Duodenal mucosa (tissue), 2 donors: ENCODE data around the gene MOSMO.
"Not testable (repeated sequence)": the region's sequence is repeated elsewhere in the genome, so short reads cannot be mapped to it uniquely, and the experiment has no call there.

Source experiments
- H3K27ac ChIP-seq: one replicate; pipeline ENCODE4 v1.7.0; 2013; ENCODE audit warnings: low read depth, low read length
- H3K27me3 ChIP-seq, 2 donors: one replicate each; pipeline ENCODE4 v1.7.0; 2013; ENCODE audit warnings: low read length in 2 of 2, control low read depth in 1 of 2; ENCODE audit not compliant: insufficient read depth in 2 of 2, control insufficient read depth in 1 of 2
- H3K36me3 ChIP-seq, 2 donors: one replicate each; pipeline ENCODE4 v1.7.0; 2013; ENCODE audit warnings: low read length in 2 of 2, control low read depth in 1 of 2; ENCODE audit not compliant: insufficient read depth in 2 of 2, control insufficient read depth in 1 of 2
- H3K4me1 ChIP-seq, 2 donors: one replicate each; pipeline ENCODE4 v1.7.0; 2013; ENCODE audit warnings: low read length in 2 of 2, control low read depth in 1 of 2; ENCODE audit not compliant: insufficient read depth in 2 of 2, control insufficient read depth in 1 of 2
- H3K4me3 ChIP-seq, 2 donors: one replicate each; pipeline ENCODE4 v1.7.0; 2013; ENCODE audit warnings: low read length in 2 of 2, low read depth in 1 of 2
- H3K9ac ChIP-seq, 2 donors: one replicate each; pipeline ENCODE4 v1.7.0; 2013; ENCODE audit warnings: low read length in 2 of 2, low read depth in 1 of 2
- H3K9me3 ChIP-seq, 2 donors: one replicate each; pipeline ENCODE4 v1.7.0; 2013; ENCODE audit warnings: low read length in 2 of 2, control low read depth in 1 of 2; ENCODE audit not compliant: control insufficient read depth in 1 of 2

The MOSMO gene

GRCh38 chr16:22012241-22012640 lies 4.3 kb downstream of the MOSMO start:
- Histone ChIP-seq H3K9me3 (no peaks in the 10 kb centered on the region), H3K36me3 (no peaks in the 10 kb centered on the region), H3K27me3 (no peaks in the 10 kb centered on the region), H3K4me1 (peaks cover 23 to 38% of the 10 kb centered on the region in 2 donors), H3K4me3 (no peak overlapping the region), H3K9ac (no peak overlapping the region), H3K27ac (no peak overlapping the region)

GRCh38 chr16:22013486-22013885 lies 5.6 kb downstream of the MOSMO start:
- Histone ChIP-seq H3K4me1 (peaks cover 26 to 49% of the 10 kb centered on the region in 2 donors), H3K4me3 (no peak overlapping the region), H3K9ac (no peak overlapping the region), H3K27ac (no peak overlapping the region), H3K9me3 (no peaks in the 10 kb centered on the region), H3K36me3 (no peaks in the 10 kb centered on the region), H3K27me3 (no peaks in the 10 kb centered on the region)

- H3K36me3 ChIP-seq = no peaks in the 10 kb centered on the region
- peaks cover 18 to 52% of the 10 kb centered on the region in 2 donors for H3K4me1 ChIP-seq
- no peak overlapping the region for H3K9ac ChIP-seq
- no peak overlapping the region for H3K27ac ChIP-seq
- no peaks in the 10 kb centered on the region for H3K27me3 ChIP-seq
- H3K9me3 ChIP-seq = no peaks in the 10 kb centered on the region
- no peak overlapping the region for H3K4me3 ChIP-seq
Measured at GRCh38 chr16:22014271-22014873, 6.5 kb downstream of the MOSMO start.

DNA sequence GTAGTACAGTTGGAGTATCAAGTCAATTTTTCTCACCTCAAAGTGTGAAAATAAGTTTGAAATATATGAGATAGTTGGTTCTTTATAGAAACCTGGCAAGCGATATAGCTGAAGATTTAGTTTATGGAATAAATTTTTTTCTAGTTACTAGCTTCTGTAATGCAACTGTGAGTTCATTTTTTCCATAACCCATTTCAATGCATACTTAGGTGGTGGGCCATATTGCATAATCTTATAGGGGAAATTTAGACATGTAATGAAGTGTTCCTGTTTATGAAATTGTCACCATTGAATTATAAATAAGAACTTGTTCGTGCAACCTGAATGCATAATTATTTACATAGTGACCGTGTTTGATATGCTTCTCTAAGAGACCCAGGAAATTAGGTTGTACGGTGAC lies 9.0 kb downstream of the MOSMO start:
- H3K4me3 ChIP-seq = no peak overlapping the region
- no peaks in the 10 kb centered on the region for H3K27me3 ChIP-seq
- no peaks in the 10 kb centered on the region for H3K9me3 ChIP-seq
- H3K36me3 ChIP-seq = no peaks in the 10 kb centered on the region
- no peak overlapping the region for H3K9ac ChIP-seq
- H3K4me1 ChIP-seq = peaks cover 17 to 46% of the 10 kb centered on the region in 2 donors
- H3K27ac ChIP-seq = no peak overlapping the region

- H3K4me3 ChIP-seq = no peak overlapping the region
- no peaks in the 10 kb centered on the region for H3K9me3 ChIP-seq
- H3K4me1 ChIP-seq = peaks cover 17 to 47% of the 10 kb centered on the region in 2 donors
- H3K36me3 ChIP-seq = no peaks in the 10 kb centered on the region
- no peak overlapping the region for H3K27ac ChIP-seq
- no peaks in the 10 kb centered on the region for H3K27me3 ChIP-seq
- H3K9ac ChIP-seq = no peak overlapping the region
Measured at GRCh38 chr16:22018559-22018958, 10.6 kb downstream of the MOSMO start.

DNA sequence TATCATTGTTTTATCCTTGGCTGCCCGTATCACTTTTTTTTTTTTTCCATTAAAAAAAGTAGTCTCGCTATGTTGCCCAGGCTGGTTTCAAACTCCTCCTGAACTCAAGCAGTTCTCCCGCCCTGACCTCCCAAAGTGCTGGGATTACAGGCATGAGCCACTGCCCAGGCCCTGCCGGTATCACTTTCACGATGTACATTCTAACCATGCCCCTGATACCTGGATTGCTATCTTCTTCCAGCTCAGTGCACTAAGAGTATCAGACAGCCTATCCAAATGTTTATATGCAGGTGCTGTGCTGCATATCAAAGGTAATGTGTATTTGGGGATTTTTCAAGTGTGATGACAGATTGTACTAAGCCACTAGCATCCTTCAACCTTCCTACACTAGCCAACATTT lies 14.2 kb downstream of the MOSMO start:
- H3K36me3 ChIP-seq = no peaks in the 10 kb centered on the region
- H3K9me3 ChIP-seq = no peaks in the 10 kb centered on the region
- no peak overlapping the region for H3K27ac ChIP-seq
- no peak overlapping the region for H3K9ac ChIP-seq
- no peaks in the 10 kb centered on the region for H3K27me3 ChIP-seq
- H3K4me3 ChIP-seq = no peak overlapping the region
- H3K4me1 ChIP-seq = peaks cover 5 to 43% of the 10 kb centered on the region in 2 donors

GRCh38 chr16:22023505-22023904 lies 15.6 kb downstream of the MOSMO start:
- peaks cover 0 to 36% of the 10 kb centered on the region in 2 donors for H3K4me1 ChIP-seq
- no peak overlapping the region for H3K4me3 ChIP-seq
- no peaks in the 10 kb centered on the region for H3K9me3 ChIP-seq
- H3K36me3 ChIP-seq = no peaks in the 10 kb centered on the region
- H3K27ac ChIP-seq = no peak overlapping the region
- no peak overlapping the region for H3K9ac ChIP-seq
- no peaks in the 10 kb centered on the region for H3K27me3 ChIP-seq

DNA sequence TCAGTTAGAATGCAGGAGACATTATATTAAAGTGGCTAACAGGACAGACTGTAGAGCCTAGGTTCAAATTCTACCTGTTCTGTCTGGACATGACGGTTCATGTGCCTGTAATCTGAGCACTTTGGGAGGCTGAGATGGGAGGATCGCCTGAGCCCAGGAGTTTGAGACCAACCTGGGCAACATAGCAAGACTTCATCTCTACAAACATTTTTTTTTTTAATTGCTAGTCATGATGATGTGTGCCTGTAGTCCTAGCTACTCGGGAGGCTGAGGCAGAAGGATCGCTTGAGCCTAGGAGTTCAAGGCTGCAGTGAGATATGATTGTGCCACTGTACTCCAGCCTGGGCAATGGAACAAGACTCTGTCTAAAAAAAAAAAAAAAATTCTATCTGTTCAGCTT lies 16.9 kb downstream of the MOSMO start:
- H3K4me1 ChIP-seq = peaks cover 0 to 30% of the 10 kb centered on the region in 2 donors
- not testable (repeated sequence) for H3K9ac ChIP-seq, H3K9me3 ChIP-seq, H3K36me3 ChIP-seq, H3K27me3 ChIP-seq, H3K27ac ChIP-seq, H3K4me3 ChIP-seq

- Histone ChIP-seq H3K27me3 (no peaks in the 10 kb centered on the region), H3K4me1 (peaks cover 7 to 36% of the 10 kb centered on the region in 2 donors), H3K36me3 (no peaks in the 10 kb centered on the region), H3K4me3 (no peak overlapping the region), H3K9me3 (no peaks in the 10 kb centered on the region), H3K9ac (no peak overlapping the region), H3K27ac (no peak overlapping the region)
Measured at GRCh38 chr16:22027633-22028032, 19.7 kb downstream of the MOSMO start.

GRCh38 chr16:22029632-22030031 lies 21.7 kb downstream of the MOSMO start:
- Histone ChIP-seq H3K27me3 (no peaks in the 10 kb centered on the region), H3K36me3 (no peaks in the 10 kb centered on the region), H3K9ac (no peak overlapping the region), H3K9me3 (no peaks in the 10 kb centered on the region), H3K4me3 (no peak overlapping the region), H3K27ac (no peak overlapping the region), H3K4me1 (peaks cover 7 to 32% of the 10 kb centered on the region in 2 donors)
